ENCODE results near the gene KLHL11. TPM values are rescaled to one million over a fixed set of nuclear protein-coding genes. Genes with fewer than 3 reads are reported as not detected.
A peak's percentile ranks its signal among the peaks of the same experiment; 100 is the strongest.

The KLHL11 gene
- total and polyA plus RNA-seq, 9 of the 15 experiments (the other 6 are each of a cell fraction or from before 2014, with no cell fraction given) = 0.20 to 17.0 (median 10.3) TPM

DNA sequence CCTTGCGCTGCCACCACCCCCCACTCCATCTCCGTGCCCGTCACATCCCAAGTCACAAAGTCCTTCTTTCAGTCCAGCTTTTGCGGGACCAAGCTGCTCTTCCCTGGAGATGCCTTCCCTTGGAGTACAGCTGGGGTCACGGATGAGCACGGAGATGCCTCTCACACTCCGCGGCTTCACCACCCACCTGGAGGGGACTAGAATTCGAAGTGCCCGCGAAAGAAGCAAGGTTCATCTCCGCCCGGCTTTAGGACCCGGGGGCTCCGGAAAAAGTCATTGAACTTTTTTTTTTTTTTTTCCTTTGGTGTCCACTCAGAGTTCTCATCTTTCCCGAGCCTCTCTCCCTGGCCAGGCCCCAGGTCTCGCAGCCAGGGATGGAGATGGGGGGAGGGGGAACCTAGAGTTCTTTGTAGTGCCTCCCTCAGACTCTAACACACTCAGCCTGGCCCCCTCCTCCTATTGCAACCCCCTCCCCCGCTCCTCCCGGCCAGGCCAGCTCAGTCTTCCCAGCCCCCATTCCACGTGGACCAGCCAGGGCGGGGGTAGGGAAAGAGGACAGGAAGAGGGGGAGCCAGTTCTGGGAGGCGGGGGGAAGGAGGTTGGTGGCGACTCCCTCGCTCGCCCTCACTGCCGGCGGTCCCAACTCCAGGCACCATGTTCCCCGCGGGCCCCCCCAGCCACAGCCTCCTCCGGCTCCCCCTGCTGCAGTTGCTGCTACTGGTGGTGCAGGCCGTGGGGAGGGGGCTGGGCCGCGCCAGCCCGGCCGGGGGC lies 52.7 kb downstream of the KLHL11 start, which contains the start of gene FKBP10:
FKBP10 (plus strand) TSS at position 624 of the 771 bp plus-strand sequence; CDS start at position 655, 31 bp downstream.
- FAIRE-seq (no peak), DNase-seq (ENCODE audit: extremely low read depth in 1 of 4, low spot score in 3 of 4) (peak in 1 of 4 experiments; percentile 39), ATAC-seq (peak; percentile 7; the same call in 2 of the 3 replicates)
- no peaks in the 10 kb centered on the region for H4K20me1 ChIP-seq (replicated peaks; ENCODE audit: control insufficient read depth, insufficient read depth, low read length)
- no peaks in the 10 kb centered on the region for H3K79me2 ChIP-seq (ENCODE audit: control insufficient read depth, insufficient read depth, low read length)
- ChIA-PET CTCF (ENCODE audit: low intra/inter-chr PET ratio) (interaction anchor here (0.6 kb wide), 1 partner anchor 82 kb away, joined by 4 read pairs; no protein-coding TSS in a partner anchor), POLR2A (interaction anchor here (1.1 to 1.3 kb wide), 3 partner anchors 24 to 124 kb away, joined by 3 to 6 read pairs (median 5); partner anchors contain the start of gene JUP)
- TF ChIP-seq ZNF224 (CRISPR knock-in tag; IDR thresholded peaks at IDR 0.05) (no peak), RFX7 (CRISPR knock-in tag; IDR thresholded peaks at IDR 0.05) (no peak), PHF20 (IDR thresholded peaks at IDR 0.05; ENCODE audit: partially characterized antibody) (peak; percentile 21), ZNF354B (CRISPR knock-in tag; IDR thresholded peaks at IDR 0.05) (no peak), MYC (IDR thresholded peaks at IDR 0.05; ENCODE audit: low read depth, low read length) (peak; percentile 11; the same call in 1 of the 2 replicates), MYC (CRISPR knock-in tag; IDR thresholded peaks at IDR 0.05; ENCODE audit: borderline replicate concordance, low read depth) (no peak), ZNF174 (CRISPR knock-in tag; IDR thresholded peaks at IDR 0.05) (no peak), PHF8 (IDR thresholded peaks at IDR 0.05; ENCODE audit: borderline replicate concordance, low read length) (peak; percentile 5; the same call in 1 of the 2 replicates), ZNF384 (IDR thresholded peaks at IDR 0.05; ENCODE audit: low read depth, low read length) (peak; percentile 92)
- in situ Hi-C loops (cut with MboI) = no loop called here
- BruUV-seq (replicated peaks) = no TSS peak
- H3K36me3 ChIP-seq (ENCODE audit: control insufficient read depth, insufficient read depth, low read length) = no peaks in the 10 kb centered on the region
- peak within 1 kb of the TSS; percentile 54 to 91; a peak in 3 of 4 replicates for H3K9ac ChIP-seq (ENCODE audit: insufficient read depth in 1 of 2, low read depth in 2 of 2, low read length in 2 of 2)
- no peaks in the 10 kb centered on the region for H3K9me3 ChIP-seq (replicated peaks; ENCODE audit: control insufficient read depth, insufficient read depth, low read depth, low read length)
- peak within 1 kb of the TSS; percentile 66 for H3K4me2 ChIP-seq (ENCODE audit: insufficient read depth, low read length)
- H3K9me1 ChIP-seq (ENCODE audit: control insufficient read depth, insufficient read depth, low read length) = no peaks in the 10 kb centered on the region
- H2AFZ ChIP-seq (ENCODE audit: low read depth, low read length) = peak within 1 kb of the TSS; percentile 86
- WGBS (ENCODE audit: insufficient coverage, low coverage, missing lambda C conversion rate) = 38% methylated on average over 23 of the region's 35 CpGs
- H3K4me1 ChIP-seq (replicated peaks in 1 of 2; ENCODE audit: control insufficient read depth in 2 of 2, insufficient read depth in 2 of 2, low read length in 2 of 2) = peaks cover 2 to 30% of the 10 kb centered on the region in 2 experiments; a peak in 3 of 5 replicates
- H3K27ac ChIP-seq (ENCODE audit: extremely low read depth, low read depth, low read length) = no peak within 1 kb of the TSS
- intact Hi-C loops (cut with micrococcal nuclease) = no loop called here
- no peaks in the 10 kb centered on the region for H3K27me3 ChIP-seq (ENCODE audit: control insufficient read depth in 2 of 2, insufficient read depth in 2 of 2, low read length in 2 of 2)
- peak within 1 kb of the TSS; percentile 52 for H3K4me3 ChIP-seq

All from K562 (cell line).